Stimulated activated effector memory CD8-positive, alpha-beta T cell treated with anti-CD3 and anti-CD28 coated beads, Interleukin-12 subunit alpha, Interleukin-12 subunit beta, amount 100 ng/mL, for 72 hours (primary cell): ENCODE measurements around the gene CLK4.

Experiments used
- ATAC-seq: fragments of 150-1000 bp; cut with Tn5 transposase; 2 replicates; pipeline ENCODE4 v1.10.0; 2021
- DNase-seq, 2 donors: peaks; one replicate each; pipeline ENCODE4 v3.0.0; 2021 to 2022; ENCODE audit warnings: low spot score in 2 of 2
- H3K27ac Mint-ChIP-seq: one replicate; pipeline ENCODE4 v1.8.0; 2022; ENCODE audit warnings: mild to moderate bottlenecking, mixed read lengths
- H3K36me3 Mint-ChIP-seq: one replicate; pipeline ENCODE4 v1.8.0; 2022; ENCODE audit warnings: mild to moderate bottlenecking, mixed read lengths
- H3K4me1 Mint-ChIP-seq: one replicate; pipeline ENCODE4 v1.8.0; 2022; ENCODE audit warnings: mixed read lengths
- H3K4me3 Mint-ChIP-seq: one replicate; pipeline ENCODE4 v1.8.0; 2022; ENCODE audit warnings: mild to moderate bottlenecking, mixed read lengths
- H3K9me3 Mint-ChIP-seq: one replicate; pipeline ENCODE4 v1.8.0; 2022; ENCODE audit warnings: mixed read lengths

The CLK4 gene

DNA sequence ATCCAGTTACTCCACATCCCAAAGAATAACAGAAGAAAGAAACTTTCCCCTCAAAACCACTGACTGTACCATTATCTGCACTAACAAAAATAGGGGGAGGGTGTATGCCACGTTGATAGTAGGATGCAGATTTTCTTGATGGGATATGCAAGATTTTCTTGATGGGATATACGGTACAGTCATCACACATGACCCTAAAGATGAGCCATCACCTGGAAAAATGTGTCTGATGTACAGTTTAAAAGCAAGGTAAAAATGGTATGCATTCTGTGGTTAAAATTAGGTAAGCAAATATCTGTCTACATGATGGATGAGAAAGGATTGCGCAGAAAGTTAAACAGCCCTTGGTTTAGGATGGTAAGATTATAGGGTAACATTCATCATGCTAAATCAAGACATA is 45.2 kb downstream of the CLK4 start:
- DNase-seq (no peak), ATAC-seq (no peak)
- Mint-ChIP-seq H3K27ac (no peak overlapping the region), H3K36me3 (no peaks in the 10 kb centered on the region), H3K9me3 (no peaks in the 10 kb centered on the region), H3K4me1 (peaks cover 5% of the 10 kb centered on the region), H3K4me3 (no peak overlapping the region)

DNA sequence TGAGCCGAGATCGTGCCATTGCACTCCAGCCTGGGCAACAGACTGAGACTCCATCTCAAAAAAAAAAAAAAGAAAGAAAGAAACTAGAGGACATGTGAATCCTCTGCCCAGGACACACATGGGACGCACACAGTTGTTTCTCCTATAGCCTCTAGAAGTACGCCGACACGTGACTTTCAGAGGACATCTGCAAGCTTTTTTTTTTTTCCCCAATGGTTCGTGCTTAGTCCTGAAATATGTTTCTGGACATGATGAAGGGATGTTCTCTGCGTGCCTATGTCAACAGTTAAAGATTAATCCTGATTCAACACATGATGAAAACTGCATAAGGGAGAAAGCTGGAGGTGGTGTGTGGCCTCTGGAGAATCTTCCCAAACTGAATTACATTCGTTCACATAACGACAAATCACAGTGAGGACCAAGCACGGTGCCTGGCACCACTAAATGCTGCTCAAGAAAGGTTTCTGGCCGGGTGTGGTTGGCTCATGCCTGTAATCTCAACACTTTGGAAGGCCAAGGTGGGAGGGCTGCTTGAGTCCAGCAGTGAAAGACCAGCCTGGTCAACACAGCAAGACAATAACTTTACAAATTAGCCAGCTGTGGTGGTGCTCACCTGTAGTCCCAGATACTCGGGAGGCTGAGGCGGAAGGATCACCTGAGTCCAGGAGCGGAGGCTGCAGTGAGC is 46.4 kb downstream of the CLK4 start:
- ATAC-seq: no peak
- no peak overlapping the region for H3K27ac Mint-ChIP-seq
- no peaks in the 10 kb centered on the region for H3K36me3 Mint-ChIP-seq

DNA sequence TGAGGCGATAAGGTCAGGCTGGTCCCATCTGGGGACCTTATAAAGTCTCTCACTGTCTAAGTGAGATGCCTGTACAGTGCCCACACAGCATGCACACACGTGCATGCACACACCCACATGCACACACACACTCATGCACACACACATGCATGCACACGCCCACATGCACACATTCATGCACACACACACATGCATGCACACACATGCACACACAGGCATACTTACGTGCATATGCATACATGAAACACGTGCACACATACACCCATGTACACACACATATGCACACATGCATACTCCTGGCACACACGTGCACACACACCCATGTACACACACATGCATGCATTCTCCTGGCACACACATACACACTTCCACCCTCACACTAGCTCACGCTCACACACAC is 48.9 kb downstream of the CLK4 start:
- no peak for ATAC-seq
- no peak for DNase-seq
- no peak overlapping the region for H3K4me3 Mint-ChIP-seq
- H3K27ac Mint-ChIP-seq: no peak overlapping the region
- peaks cover 5% of the 10 kb centered on the region for H3K4me1 Mint-ChIP-seq
- no peaks in the 10 kb centered on the region for H3K9me3 Mint-ChIP-seq
- H3K36me3 Mint-ChIP-seq: no peaks in the 10 kb centered on the region

More for the DNA sequence above, 46.4 kb downstream of the CLK4 start:
- Mint-ChIP-seq H3K4me3 (no peak overlapping the region), H3K9me3 (no peaks in the 10 kb centered on the region), H3K4me1 (peaks cover 5% of the 10 kb centered on the region)
- no peak for DNase-seq

DNA sequence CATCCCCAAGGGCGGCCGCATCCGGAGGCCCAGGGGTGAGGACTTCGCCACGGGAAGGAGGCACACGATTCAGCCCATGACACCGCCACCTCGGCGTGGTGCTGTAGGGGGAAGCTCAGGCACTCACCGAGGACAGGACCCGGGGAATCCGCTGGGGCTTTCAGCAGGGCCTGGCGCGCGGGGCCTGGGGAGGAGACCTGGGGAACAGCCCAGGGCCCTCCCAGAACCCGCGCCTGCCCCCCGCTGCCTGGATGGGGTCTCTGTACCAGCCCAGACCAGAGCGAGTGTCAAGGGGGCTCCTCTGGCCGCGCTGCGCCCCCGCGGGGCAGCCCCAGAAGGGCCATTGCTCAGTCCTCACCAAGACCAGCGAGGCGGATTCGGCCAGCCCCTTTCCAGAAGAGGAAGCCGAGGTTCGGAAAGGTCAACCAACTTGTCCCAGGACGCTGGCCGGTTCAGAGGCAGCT is 49.4 kb downstream of the CLK4 start:
- Mint-ChIP-seq H3K4me3 (no peak overlapping the region), H3K27ac (no peak overlapping the region), H3K36me3 (no peaks in the 10 kb centered on the region), H3K9me3 (no peaks in the 10 kb centered on the region), H3K4me1 (peaks cover 5% of the 10 kb centered on the region)
- ATAC-seq: no peak
- DNase-seq: no peak

DNA sequence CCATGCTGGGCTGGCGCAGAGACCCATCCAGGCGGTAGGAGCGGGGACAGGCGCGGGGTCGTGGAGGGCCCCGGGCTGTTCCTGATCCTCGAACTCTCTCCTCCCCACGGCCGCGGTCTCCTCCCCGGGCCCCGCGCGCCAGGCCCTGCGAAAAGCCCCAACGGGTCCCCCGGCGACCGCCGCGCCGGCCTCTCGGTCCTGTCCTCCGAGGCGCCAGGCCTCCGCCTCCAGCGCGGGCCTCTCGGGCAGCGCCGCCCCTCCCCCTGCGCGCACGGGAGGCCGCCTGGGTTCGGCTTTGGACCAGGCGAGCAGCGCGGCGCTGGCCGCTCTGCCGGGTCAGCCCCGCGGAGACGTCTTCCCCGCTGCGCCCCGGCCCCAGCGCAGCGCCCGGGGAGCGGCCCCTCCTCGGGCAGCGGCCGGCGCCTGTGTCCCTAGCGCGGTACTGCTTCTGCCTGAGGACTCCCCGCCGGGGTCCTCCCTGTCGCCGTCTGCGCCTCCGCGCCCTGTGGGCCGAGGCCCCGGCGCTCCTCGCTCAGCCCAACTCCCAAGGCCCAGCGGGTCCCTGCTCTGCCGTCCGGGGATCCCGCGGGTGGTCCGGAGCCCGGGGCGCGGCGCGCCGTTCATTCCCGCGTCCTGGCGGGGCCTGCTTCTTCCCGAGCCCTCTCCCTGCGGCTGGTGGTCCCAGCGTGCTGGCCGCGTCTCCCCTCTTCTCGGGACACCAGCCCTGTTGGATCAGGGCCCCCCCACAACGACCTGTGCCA is 50.1 kb downstream of the CLK4 start:
- Mint-ChIP-seq H3K9me3 (no peaks in the 10 kb centered on the region), H3K4me1 (peaks cover 5% of the 10 kb centered on the region), H3K36me3 (no peaks in the 10 kb centered on the region), H3K27ac (no peak overlapping the region), H3K4me3 (no peak overlapping the region)
- ATAC-seq (no peak), DNase-seq (no peak)

DNA sequence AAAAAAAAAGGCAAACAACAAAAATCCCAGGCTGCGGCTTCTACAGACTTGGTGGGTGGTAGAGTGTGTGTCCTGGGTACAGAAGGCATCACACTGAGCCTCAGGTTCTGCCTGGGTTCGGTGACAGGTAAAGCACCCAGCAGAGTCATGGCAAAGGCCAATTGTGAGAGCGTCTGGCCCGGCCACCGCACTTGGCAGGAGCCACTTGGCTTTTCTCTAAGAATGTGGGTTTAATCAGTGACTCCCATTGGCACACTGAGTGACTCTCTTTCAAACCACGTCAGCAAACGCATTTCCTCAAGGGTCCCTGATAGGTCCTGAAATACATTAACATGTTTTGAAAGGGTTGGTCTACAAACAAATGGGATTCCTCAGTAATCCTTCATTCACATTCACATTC is 53.6 kb downstream of the CLK4 start:
- Mint-ChIP-seq H3K4me3 (no peak overlapping the region), H3K27ac (no peak overlapping the region), H3K36me3 (no peaks in the 10 kb centered on the region), H3K4me1 (peaks cover 5% of the 10 kb centered on the region), H3K9me3 (no peaks in the 10 kb centered on the region)
- ATAC-seq (no peak), DNase-seq (no peak)

DNA sequence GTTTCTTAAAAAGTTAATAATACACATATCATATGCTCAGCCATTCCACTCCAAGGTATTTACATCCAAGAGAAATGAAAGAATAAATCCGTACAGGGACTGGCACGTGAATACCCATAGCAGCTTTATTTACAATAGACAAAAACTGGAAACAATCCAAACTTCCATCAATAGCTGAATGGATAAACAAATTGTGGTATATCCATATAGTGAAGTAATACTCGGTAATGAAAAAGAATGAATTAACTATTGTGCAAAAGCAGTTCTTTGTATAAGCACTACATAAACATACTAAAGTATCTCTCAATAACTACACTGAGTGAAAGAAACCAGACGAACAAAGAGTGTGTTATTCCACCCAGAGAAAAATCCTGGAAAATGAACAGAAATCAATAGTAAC is 54.2 kb downstream of the CLK4 start:
- no peaks in the 10 kb centered on the region for H3K36me3 Mint-ChIP-seq
- peaks cover 5% of the 10 kb centered on the region for H3K4me1 Mint-ChIP-seq
- no peaks in the 10 kb centered on the region for H3K9me3 Mint-ChIP-seq
- no peak for DNase-seq
- H3K27ac Mint-ChIP-seq: no peak overlapping the region
- ATAC-seq: no peak
- no peak overlapping the region for H3K4me3 Mint-ChIP-seq

DNA sequence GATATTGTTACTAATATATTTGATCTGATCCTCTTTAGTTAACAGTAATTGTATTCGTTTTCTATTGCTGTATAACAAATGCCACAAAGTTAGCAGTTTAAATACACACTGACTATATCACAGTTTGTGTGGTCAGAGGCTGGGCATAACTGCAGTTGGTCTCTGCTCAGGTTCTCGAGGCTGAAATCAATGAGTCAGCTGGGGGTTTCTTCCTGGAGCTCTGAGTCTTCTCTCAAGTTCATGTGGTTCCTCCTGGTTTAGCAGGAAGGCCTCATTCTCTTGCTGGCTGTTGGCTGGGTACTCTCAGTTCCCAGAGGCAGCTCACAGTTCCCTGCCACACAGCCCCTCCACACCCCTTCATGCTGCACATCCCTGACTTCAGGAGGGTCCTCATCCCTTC is 57.4 kb downstream of the CLK4 start:
- DNase-seq (no peak), ATAC-seq (peak; percentile 58)
- no peak overlapping the region for H3K4me3 Mint-ChIP-seq
- no peaks in the 10 kb centered on the region for H3K36me3 Mint-ChIP-seq
- H3K9me3 Mint-ChIP-seq: no peaks in the 10 kb centered on the region
- no peaks in the 10 kb centered on the region for H3K4me1 Mint-ChIP-seq
- no peak overlapping the region for H3K27ac Mint-ChIP-seq

DNA sequence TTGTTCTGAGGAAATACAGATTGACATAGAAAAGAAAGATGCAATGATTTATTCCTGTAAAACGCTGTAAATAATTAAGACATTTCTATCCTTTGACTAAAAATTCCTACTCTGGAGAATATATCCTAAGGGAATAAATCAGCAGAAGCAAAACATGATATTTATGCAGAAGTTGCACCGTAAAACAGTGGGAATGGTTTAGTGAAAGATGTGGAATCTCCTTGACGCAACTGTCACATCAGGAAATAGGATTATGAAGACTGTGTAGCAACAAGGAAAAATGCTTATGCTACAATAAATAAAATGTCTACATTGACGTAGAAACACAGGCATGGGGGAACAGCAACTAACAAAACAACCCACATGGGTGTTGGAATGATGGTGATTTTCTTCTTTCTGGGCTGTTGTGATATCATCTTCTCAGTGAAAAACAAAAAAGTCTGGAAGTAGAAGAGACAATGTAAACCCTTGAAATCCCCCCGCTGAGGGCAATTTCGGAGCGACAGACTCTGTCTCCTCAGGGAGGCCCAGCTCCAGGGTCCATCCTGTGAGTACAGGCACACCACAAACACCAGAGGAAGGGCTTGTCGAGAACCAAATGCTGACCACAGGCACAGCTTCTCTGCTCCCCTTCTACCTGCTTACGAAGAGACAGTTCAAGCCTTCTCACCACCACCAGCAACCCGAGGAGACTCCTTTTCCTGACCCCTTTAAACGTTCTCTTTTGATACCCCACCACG is 61.9 kb downstream of the CLK4 start:
- ATAC-seq: no peak
- H3K4me3 Mint-ChIP-seq: no peak overlapping the region
- DNase-seq: no peak
- H3K9me3 Mint-ChIP-seq: no peaks in the 10 kb centered on the region
- H3K36me3 Mint-ChIP-seq: no peaks in the 10 kb centered on the region
- no peaks in the 10 kb centered on the region for H3K4me1 Mint-ChIP-seq
- H3K27ac Mint-ChIP-seq: no peak overlapping the region

DNA sequence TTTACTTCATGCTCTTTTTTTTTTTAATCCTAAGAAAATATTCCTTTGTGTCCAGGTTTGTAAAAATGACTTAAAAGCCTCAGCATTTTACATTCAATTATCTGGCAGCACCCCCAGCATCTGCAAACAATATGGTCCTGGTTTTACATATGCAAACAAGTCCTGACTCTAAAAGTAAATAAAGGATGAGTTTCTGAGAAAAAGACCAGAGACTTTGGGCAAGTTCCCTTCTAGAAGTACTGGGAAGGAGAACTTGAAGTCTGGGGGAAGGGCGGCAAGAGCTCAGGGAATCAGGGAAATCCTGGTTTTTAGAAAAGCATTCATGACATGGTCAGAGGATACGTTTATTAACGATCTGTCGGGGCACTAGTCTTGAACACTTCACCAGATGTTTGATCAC is 62.5 kb downstream of the CLK4 start:
- H3K36me3 Mint-ChIP-seq: no peaks in the 10 kb centered on the region
- H3K27ac Mint-ChIP-seq: no peak overlapping the region
- ATAC-seq: no peak
- no peaks in the 10 kb centered on the region for H3K4me1 Mint-ChIP-seq
- no peaks in the 10 kb centered on the region for H3K9me3 Mint-ChIP-seq
- DNase-seq: no peak
- no peak overlapping the region for H3K4me3 Mint-ChIP-seq

DNA sequence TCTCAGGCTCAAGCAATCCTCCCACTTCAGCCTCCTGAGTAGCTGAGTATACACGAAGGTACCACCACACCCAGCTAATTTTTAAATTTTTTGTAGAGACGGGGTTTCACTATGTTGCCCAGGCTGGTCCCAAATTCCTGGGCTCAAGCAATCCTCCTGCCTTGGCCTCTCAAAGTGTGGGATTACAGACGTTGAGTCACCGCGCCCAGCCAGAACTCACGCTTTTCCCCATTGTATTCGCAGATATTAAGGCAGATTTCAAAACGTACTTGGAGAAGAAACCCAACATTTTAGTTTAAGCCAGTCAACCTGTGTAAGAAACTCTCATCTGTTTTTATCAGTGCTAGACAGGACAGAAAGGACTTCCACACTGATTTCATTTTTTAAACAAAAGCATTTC is 63.2 kb downstream of the CLK4 start:
- no peak overlapping the region for H3K27ac Mint-ChIP-seq
- DNase-seq (no peak), ATAC-seq (no peak)
- H3K4me1 Mint-ChIP-seq: no peaks in the 10 kb centered on the region
- no peaks in the 10 kb centered on the region for H3K36me3 Mint-ChIP-seq
- no peak overlapping the region for H3K4me3 Mint-ChIP-seq
- no peaks in the 10 kb centered on the region for H3K9me3 Mint-ChIP-seq

DNA sequence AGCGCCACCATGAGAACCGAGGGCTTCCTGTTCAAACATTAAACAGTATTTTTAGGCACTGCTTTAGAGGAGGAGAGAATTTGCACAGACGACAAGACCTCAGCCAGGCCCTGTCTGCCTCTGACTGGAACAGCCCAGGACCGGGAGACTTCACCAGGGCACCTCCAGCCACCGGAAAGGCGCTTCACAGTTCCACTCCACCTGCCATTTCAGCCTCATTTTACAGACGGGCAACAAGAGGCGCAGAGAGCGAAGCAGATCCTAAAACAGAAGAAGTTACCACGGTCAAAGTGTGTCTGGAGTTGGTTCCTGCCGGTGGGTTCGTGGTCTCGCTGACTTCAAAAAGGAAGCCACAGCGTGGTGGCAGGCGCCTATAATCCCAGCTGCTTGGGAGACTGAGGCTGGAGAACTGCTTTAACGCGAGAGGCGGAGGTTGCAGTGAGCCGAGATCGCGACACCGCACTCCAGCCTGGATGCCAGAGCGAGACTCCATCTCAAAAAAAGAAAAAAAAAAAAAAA is 65.0 kb downstream of the CLK4 start:
- no peaks in the 10 kb centered on the region for H3K36me3 Mint-ChIP-seq
- DNase-seq (no peak), ATAC-seq (no peak)
- H3K27ac Mint-ChIP-seq: no peak overlapping the region
- H3K4me1 Mint-ChIP-seq: no peaks in the 10 kb centered on the region
- no peak overlapping the region for H3K4me3 Mint-ChIP-seq
- no peaks in the 10 kb centered on the region for H3K9me3 Mint-ChIP-seq

DNA sequence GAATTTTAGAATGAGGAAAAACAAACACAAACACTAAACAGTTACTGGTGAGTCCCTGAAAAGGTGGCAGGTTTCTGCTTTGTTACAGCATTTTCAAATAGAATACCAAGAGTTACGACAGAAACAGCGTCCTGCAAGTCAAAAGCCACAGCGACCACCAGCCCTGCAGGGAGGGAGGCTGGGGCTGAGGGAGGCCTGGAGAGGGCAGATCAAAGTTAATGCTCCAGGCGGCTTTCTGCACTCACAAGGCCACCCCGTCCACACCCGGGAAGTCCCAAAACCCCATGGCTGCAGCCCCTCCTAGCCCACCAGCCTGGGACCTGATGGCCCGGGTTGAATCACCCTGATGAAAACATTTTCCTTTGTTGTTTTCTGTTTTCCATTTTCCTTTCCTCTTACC is 65.9 kb downstream of the CLK4 start:
- Mint-ChIP-seq H3K4me3 (no peak overlapping the region), H3K27ac (no peak overlapping the region), H3K36me3 (no peaks in the 10 kb centered on the region), H3K4me1 (no peaks in the 10 kb centered on the region), H3K9me3 (no peaks in the 10 kb centered on the region)
- DNase-seq (no peak), ATAC-seq (no peak)

DNA sequence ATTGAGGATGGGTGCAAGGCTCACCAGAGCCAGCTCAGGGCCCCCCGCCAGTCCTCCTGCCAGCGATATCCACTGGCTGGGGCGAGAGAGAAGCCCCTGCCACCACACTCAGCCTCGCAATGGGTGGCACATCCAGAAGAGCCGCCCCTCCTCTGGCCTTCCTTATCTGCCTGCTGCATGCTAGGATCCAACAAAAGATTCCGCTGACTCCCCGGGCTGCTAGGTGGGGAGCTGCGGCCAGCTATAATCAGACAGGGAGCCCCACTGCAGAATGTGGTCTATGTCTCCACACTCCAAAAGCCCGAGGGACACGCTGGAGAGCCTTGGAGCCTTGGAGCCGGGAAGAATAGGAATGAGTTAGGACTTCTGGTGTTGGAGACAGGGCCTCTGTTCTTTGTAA is 69.4 kb downstream of the CLK4 start:
- no peak overlapping the region for H3K27ac Mint-ChIP-seq

DNA sequence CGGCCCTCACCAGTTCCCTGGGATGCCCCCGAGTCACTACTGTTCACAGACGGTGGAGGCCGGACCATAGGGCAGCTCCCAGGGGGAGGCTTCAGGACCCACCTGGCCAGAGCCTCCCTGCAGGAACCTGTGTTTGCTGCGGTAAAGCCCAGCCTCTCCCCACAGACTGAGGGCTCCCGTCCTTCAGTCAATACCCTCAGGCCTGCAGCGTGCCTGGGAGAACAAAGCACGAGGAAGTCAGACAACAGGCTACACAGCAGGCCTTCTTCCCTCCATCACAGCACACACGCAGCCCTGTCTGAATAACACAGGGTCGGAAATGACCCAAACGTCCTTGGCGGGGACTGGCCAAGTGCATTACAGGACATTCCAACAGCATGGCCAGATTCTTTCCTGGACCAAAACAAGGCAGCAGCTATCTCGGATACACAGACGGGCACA is 71.1 kb downstream of the CLK4 start:
- no peaks in the 10 kb centered on the region for H3K4me1 Mint-ChIP-seq
- H3K36me3 Mint-ChIP-seq: no peaks in the 10 kb centered on the region
- no peak overlapping the region for H3K4me3 Mint-ChIP-seq
- no peak for ATAC-seq
- H3K27ac Mint-ChIP-seq: no peak overlapping the region
- H3K9me3 Mint-ChIP-seq: no peaks in the 10 kb centered on the region
- no peak for DNase-seq

More for the DNA sequence above, 69.4 kb downstream of the CLK4 start:
- no peaks in the 10 kb centered on the region for H3K9me3 Mint-ChIP-seq
- no peak overlapping the region for H3K4me3 Mint-ChIP-seq
- no peaks in the 10 kb centered on the region for H3K4me1 Mint-ChIP-seq
- DNase-seq: no peak
- no peaks in the 10 kb centered on the region for H3K36me3 Mint-ChIP-seq
- no peak for ATAC-seq
